ENCODE data around the gene MAP2K3.

The MAP2K3 gene

GRCh38 chr17:21284319-21285163, at the start of gene MAP2K3:
Gene MAP2K3, plus strand, starts transcription at chr17:21284711. Its CDS starts 210 bp downstream, at chr17:21284921.
- peak; percentile 98 to 99 for DNase-seq

GRCh38 chr17:21235921-21236320, 48.6 kb upstream of the MAP2K3 start:
- DNase-seq, result no peak

GRCh38 chr17:21239680-21240368, 44.7 kb upstream of the MAP2K3 start:
- no peak for DNase-seq

GRCh38 chr17:21240369-21241055, 44.0 kb upstream of the MAP2K3 start:
- DNase-seq, result no peak

- no peak for DNase-seq
Measured at GRCh38 chr17:21241564-21241963, 42.9 kb upstream of the MAP2K3 start.

- DNase-seq, result no peak
Measured at GRCh38 chr17:21242026-21242697, 42.3 kb upstream of the MAP2K3 start.

GRCh38 chr17:21242780-21243515, 41.6 kb upstream of the MAP2K3 start:
- no peak for DNase-seq

- no peak for DNase-seq
Measured at GRCh38 chr17:21243516-21244303, 40.8 kb upstream of the MAP2K3 start.

GRCh38 chr17:21245639-21246084, 38.8 kb upstream of the MAP2K3 start:
- DNase-seq, result no peak

- DNase-seq, result no peak
Measured at GRCh38 chr17:21246698-21247097, 37.8 kb upstream of the MAP2K3 start.

GRCh38 chr17:21247552-21248258, 36.8 kb upstream of the MAP2K3 start:
- no peak for DNase-seq

GRCh38 chr17:21248500-21248899, 36.0 kb upstream of the MAP2K3 start:
- no peak for DNase-seq

GRCh38 chr17:21249086-21249795, 35.3 kb upstream of the MAP2K3 start:
- no peak for DNase-seq

GRCh38 chr17:21249920-21250703, 34.4 kb upstream of the MAP2K3 start:
- no peak for DNase-seq

- DNase-seq, result no peak
Measured at GRCh38 chr17:21250854-21251253, 33.7 kb upstream of the MAP2K3 start.

- DNase-seq, result no peak
Measured at GRCh38 chr17:21251337-21252010, 33.0 kb upstream of the MAP2K3 start.

- no peak for DNase-seq
Measured at GRCh38 chr17:21252289-21252795, 32.2 kb upstream of the MAP2K3 start.
